Activated effector memory CD4-positive, alpha-beta T cell treated with anti-CD3 and anti-CD28 coated beads, Interleukin-2, amount 50 U/mL, for 16 hours (primary cell): ENCODE measurements around the gene CYSRT1.
"Not testable (repeated sequence)": the region's sequence is repeated elsewhere in the genome, so short reads cannot be mapped to it uniquely, and the experiment has no call there.

Experiments
- DNase-seq: peaks from one replicate; pipeline ENCODE4 v3.0.0-alpha.2; 2020

Gene CYSRT1

GRCh38 chr9:137240318-137240840 is 15.4 kb downstream of the CYSRT1 start:
- DNase-seq: peak; percentile 89

DNA sequence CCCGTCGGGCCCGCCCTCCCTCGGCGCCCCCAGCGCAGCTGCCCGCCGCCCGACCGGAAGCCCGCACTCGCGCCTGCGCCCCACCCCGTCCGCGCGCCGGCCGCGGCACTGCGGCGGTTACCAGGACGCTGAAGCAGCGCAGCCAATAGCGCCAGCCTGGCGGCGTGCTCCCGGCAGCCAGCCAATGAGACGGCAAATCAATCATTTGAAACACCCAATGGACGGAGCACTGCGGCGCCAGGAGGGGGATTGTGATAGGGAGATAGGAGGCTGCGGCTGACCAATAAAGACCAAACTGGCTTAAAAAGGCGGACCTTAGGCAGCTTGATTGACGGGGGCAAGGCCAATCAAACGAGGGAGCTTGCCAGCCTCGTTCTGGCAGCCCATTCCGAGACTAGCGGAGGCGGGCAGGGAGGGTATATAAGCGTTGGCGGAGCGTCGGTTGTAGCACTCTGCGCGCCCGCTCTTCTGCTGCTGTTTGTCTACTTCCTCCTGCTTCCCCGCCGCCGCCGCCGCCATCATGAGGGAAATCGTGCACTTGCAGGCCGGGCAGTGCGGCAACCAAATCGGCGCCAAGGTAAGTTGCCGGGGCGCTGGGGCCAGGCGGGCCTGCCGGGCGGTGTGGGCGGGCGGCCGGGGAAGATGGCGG is 16.0 kb downstream of the CYSRT1 start, which contains the start of gene TUBB4B:
Gene TUBB4B, plus strand, starts transcription at position 447 of the 649 bp plus-strand sequence. Its CDS starts 74 bp downstream, at position 521.
- peak; percentile 98 for DNase-seq

DNA sequence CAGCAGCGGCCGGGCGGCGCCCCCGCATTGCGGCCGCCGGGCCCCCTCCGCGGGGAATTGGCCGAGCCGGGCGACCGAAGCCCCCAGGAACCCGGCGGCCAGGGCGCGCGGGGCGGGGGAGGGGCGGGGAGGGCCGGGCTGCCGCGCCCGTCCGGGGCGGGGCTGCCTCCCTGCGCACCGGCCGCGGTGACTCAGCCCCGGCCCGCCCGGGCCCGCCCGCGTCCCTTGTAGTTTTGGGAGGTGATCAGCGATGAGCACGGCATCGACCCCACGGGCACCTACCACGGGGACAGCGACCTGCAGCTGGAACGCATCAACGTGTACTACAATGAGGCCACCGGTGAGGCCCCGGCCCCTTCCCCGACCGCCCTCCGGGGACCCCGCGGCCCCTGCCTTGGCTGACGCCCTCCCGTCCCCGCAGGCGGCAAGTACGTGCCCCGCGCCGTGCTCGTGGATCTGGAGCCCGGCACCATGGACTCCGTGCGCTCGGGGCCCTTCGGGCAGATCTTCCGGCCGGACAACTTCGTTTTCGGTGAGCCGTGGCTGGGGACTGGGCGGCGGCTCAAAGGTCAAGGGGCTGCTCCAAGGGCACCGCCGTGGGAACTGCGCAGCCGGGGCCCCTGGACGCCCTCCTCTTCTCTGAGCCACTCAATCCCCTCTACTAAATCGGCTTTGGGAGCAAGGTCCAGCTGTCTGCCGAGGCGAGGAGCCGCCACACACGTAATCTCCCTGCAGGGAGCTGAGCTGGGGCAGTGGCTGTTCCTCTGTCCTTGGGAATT is 16.7 kb downstream of the CYSRT1 start:
- DNase-seq: peak; percentile 91

- DNase-seq: no peak
Observed at GRCh38 chr9:137242269-137243203, 17.6 kb downstream of the CYSRT1 start.

GRCh38 chr9:137243266-137243625 is 18.3 kb downstream of the CYSRT1 start:
- DNase-seq: not testable (repeated sequence)

- DNase-seq: no peak
Observed at GRCh38 chr9:137243626-137244485, 18.9 kb downstream of the CYSRT1 start.

DNA sequence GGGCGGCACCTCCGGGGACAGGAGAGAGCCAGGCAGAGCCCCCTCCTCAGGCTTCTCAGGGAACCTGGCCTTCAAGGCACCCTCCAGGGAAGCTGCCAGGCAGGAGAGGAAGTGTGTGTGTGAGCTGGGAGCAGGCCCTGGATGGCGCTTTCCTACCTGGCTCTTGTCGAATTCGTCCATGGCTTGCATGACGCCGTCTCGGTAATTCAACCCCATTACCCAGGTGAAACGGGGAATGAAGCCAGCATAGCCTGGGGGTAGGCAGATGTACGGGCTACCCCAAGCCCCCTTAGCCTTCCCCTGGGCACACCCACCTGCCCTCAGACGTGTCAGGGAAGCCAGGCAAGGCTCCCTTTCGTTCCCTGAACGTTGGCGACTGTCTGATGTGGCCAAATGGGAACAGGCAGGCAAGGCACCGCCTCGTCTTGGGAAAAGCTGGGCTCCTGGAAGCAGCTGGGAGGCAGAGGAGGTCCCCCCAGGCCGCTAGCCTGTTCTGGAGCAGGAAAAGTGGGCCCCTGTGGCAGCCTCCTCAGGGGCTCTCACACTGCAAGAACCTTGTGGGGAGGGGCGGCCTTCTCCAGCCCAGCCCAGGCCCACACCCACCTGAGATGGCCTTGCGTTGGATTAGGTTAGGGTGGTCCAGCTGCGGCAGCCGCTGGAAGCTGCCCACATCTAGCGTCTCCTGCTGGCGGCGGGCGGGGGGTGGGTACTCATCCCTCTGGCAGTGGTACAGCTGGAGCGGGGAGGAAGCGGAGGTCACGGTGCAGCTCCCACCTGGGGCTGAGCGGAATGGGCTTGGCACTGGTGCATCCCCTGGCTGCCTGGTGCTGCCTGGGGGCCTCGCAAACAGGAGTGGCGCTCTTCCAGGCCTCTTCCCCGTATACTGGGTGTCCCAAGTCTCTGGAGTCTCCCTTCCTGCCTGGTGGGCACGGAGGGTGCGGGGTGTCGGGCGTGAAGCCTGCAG is 19.8 kb downstream of the CYSRT1 start:
- no peak for DNase-seq

GRCh38 chr9:137245450-137246421 is 20.8 kb downstream of the CYSRT1 start:
- no peak for DNase-seq

DNA sequence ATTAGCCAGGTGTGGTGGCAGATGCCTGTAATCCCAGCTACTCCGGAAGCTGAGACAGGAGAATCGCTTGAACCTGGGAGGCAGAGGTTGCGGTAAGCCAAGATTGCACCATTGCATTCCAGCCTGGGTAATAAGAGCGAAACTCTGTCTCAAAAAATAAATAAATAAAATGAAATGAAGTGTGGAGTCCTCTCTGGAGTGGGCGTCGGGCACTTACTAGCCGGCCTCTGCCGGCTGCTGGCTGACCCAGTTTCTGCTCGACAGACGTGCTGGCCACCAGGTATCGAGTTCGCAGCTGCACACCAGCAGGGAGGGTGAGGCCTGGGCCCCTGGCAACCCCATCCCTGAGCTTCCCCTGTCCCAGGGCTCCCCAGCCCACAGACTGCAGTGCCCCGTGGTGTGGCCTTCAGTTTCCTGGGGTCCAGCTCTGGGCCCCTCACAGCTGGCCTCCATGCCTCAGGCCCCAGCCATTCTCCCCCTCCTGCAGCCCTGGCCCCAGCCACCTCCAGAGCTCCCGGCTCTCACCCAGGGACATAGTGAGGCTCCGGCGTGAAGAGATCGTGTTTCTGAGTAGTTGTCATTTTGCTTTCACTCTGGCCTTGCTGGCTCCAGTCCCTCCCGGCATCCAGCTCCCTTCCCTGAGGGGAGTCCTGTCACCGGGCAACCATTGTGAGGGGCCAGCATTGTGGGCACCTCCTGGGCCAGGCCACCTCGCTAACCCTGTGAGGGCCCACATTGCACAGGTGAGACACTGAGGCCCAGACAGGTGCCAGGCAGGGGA is 22.4 kb downstream of the CYSRT1 start:
- DNase-seq: no peak

DNA sequence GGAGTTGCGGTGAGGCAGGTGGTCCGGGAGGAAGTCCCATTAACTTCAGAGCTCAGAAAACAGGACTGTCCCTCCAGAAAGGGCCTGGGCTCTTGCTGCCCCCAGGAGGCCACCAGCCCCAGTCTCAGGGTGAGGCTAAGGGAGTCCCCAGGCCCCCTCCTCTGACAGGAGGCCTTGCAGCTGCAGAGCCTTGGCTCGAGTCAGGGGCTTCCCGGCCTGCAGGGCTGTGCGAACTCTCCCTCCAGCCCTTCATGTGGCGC is 22.9 kb downstream of the CYSRT1 start:
- DNase-seq: no peak

- DNase-seq: no peak
Observed at GRCh38 chr9:137250329-137251193, 25.6 kb downstream of the CYSRT1 start.

DNA sequence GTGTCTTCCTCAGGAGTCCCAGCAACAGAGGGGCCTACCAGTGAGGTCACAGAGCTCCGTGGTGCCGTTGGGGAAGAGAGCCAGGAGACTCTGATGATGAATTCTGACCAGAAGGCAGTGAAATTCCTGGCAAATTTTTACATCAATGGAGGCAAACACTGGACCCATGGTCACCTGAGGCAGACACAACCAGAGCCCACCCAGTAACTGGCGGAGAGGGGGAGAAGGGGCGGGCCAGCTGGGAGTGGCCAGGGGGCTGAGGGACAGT is 26.2 kb downstream of the CYSRT1 start, which contains the start of gene STPG3:
Gene STPG3, plus strand, starts transcription at position 93 of the 268 bp plus-strand sequence. Its CDS starts 1 bp downstream, at position 94.
- no peak for DNase-seq

DNA sequence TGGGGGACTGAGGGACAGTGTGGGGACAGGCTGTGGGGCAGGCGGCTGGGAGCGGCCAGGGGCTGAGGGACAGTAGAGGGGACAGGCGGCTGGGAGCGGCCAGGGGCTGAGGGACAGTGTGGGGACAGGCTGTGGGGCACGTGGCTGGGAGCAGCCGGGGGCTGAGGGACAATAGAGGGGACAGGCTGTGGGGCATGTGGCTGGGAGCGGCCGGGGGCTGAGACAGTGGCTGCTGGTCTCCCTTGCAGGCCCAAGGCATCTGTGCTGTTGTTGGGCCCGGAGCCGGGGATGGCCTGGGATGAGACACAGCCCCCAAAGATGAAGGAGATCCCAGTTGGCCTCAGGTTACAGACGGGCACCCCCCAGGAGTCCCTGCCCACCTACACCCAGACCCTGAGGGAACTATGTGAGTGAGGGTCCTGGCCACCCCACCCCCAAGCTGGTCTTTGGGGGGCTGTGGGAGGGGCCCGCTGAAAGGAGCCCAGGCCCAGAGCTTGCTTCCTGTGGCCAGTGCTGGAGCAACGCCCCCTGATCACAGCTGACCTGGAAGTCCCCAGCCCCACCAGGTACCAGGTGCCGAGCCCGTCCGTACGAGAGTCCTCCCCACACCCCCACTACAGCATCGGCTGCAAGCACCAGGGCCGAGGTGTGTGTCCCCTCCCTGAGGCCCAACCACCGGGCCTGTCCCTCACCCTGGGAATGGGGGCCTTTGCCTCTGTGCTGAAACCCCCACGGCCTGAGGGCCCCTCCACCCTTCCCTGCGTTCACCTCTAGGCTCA is 26.7 kb downstream of the CYSRT1 start:
- DNase-seq: no peak

DNA sequence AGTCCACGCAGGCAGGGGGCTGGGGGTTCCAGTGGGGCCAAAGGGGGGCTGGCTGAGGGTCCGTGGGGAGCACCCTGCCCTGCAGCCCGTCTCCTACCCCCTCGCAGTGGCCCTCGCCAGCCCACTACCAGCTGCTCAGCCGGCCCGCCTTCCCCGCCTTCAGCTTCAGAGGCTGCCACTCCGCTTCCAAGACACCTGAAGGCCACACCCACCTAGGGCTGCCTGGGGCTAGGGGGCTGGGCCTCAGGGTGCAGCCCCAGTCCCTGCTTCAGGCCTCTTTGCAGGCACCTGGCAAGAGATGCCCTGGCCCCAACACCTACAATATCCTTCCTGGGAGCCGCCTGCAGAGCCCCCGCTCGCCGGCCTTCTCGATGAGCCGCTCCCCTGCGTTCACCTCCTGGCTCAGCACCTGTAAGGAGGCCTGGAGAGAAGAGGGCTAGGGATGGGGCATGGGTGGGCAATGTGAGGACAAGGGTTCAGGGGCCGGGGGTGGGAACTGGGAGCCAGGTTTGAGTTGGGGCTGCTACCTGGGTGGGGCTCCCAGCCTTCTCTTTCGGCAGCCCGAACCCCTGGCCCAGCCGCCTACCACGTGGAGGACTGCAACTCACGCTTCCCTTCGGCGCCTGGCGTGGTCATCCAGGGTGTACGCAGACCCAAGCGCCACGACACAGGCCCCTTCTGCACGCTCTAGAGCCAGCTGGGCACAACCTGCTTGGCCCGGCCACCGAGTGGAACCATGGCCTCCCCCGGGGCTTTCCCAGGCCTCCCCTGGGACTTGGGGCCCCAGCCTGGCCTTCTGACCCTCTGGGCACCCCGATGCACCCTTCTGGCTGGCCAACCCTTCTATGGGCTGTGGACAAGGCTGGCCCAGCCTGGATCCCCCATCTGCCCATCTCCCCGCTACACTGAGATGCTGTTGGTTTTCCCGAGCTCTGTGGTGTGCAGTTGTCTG is 27.9 kb downstream of the CYSRT1 start:
- no peak for DNase-seq

DNA sequence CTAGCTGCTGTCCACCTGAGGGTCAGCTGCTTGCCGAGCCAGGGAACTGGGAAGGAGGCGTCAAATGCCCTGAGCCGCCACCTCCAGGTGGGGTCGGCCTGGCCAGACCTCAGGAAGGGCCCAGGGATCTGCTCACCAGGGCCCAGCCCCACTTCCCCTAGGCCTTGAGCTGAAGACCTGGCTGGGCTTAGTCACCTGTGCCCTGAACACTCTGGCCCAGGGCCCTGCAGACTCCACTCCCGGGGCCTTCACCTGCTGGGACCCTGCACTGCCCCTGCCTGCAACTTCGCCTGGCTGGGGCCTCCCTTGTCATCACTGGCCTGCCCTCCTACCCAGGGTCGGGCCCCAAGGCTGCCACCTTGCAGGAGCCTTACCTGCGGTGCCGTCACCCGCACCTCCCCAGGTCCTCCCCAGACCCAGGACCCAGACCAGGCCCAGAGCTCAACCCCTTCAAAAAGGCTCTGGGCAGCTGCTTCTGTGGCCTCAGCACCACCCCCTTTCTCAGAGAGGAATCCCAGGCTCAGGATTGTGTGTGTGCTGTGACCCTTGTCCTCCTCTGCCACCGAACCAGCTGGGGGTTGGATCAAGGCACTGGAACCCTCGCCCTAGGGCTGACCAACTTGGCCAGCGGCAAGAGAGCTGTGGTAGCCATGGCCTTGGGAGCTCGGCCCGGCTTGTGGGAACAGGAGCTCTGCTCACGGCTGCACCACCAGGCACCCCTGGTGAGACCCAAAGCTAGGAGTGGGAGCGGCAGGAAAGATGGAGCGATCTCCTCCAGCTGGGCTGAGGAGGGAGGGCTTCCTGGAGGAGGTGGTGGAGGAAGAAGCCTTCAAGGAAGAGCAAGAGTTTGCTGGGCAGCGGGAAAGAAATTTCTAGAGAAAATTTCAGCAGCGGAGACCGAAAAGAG is 29.0 kb downstream of the CYSRT1 start:
- no peak for DNase-seq
